NCI-H2107 (cell line): ENCODE data around the gene KLF15.

ENCODE experiments used
- DNase-seq: peaks from one replicate; lab custom pipeline; 2025; lab: John Stamatoyannopoulos, UW

KLF15 gene

GRCh38 chr3:126304704-126305103 is 52.5 kb downstream of the KLF15 start:
- no peak for DNase-seq

DNA sequence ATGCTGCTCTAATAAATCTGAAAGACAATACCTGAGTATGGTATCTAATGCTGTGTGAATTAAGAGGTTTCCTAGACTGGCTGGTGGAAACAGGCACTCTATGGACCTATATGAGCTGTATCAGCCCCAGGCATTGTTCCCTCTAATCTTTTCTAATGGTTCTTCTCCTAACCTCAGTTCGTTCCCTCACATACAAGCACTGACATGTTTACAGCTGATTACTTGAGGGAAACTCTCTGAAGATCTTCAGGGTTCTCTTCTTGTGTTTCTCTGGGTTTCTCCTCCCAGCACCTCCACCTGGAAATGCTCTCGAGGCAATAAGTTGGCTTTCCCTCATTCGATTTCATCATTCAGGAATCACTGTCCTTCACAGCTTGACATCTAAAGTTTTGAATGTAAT is 52.9 kb downstream of the KLF15 start:
- no peak for DNase-seq

DNA sequence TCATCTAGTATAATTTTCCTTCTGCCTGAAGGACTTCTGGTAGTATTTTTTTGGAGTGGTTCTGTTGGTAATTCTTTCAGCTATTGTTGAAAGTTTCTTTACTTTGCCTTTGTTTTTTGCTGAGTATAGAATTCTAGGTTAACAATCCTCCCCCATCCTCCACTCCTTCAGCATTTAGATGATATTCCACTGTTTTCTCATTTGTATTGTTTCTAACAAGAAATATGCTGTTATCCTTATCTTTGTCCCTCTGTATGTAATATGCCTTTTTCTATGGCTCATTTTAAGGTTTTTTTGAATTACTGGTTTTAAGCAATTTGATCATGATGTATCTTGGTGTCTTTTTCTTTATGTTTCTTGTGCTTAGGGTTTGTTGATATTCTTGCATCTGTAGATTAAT is 53.9 kb downstream of the KLF15 start:
- DNase-seq, result no peak

DNA sequence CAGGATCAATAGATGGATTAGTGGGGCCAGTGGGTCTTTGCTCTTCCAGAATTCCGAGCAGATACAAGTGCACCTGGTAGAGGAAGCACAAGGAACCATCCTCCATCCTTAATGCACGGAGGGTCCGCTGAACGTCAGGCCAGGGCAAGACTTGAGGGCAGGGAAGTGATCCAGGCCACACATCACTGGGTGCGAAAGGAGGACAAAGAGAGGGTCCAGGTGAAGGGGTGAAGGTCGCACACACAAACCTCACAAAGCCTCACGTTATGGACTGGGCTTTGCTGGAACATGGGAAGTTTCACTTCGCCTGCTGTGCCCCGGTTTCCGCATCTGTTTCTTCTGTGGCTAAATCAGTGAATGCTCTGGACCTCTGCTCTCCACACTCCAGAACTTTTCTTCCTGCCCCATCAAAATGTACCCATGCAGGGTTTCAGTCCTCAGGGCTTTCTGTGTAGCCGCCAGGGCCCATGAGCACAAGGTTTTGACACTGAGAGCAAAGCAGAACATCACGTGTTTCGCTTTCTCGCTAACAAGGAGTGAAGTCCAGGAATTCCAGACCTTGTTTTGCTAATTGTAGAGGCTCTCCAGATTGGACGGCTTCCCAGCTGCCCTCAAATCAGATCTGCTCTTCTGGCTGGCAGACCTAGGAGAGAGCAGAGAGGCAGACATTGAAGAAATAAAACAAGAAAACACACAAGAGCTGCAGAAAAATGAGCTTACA is 56.3 kb downstream of the KLF15 start:
- no peak for DNase-seq

DNA sequence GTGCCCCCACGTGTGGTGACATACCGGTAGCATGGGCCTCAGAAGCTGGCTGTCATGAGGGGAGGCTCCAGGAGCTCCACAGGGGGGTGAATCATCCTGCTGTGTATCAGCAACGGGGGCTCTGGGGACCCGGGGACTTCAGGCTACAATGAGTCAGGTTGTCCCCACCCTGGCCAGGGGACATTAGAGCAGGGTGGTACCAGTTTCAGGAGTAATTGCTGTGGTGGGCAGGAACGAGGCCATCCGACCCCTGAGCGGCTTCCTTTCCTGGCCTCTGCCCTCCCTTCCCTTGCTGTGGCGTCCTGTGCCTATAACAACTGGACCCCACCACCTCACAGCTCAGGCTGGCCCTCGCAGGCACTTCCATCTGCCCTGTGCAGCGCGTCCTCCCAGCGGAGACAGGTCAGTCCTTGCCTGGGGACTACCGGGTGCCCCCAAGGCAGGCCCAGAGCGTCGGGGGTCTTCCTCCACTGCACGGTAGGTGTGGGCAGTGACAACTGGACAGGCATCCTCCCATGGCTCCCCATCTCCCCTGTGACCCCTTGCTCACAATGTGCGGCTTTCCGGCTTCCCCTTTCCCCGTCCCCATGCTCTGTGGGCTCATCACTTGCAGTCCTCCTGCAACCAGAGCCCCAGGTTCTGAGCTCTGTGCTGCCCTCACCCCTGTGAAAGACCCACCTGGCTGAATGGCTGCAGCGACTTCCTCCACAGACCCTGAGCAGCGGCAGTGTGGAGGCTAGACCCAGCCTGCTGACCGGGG is 57.0 kb downstream of the KLF15 start:
- no peak for DNase-seq

- no peak for DNase-seq
Measured at GRCh38 chr3:126295407-126295939, 61.7 kb downstream of the KLF15 start.

DNA sequence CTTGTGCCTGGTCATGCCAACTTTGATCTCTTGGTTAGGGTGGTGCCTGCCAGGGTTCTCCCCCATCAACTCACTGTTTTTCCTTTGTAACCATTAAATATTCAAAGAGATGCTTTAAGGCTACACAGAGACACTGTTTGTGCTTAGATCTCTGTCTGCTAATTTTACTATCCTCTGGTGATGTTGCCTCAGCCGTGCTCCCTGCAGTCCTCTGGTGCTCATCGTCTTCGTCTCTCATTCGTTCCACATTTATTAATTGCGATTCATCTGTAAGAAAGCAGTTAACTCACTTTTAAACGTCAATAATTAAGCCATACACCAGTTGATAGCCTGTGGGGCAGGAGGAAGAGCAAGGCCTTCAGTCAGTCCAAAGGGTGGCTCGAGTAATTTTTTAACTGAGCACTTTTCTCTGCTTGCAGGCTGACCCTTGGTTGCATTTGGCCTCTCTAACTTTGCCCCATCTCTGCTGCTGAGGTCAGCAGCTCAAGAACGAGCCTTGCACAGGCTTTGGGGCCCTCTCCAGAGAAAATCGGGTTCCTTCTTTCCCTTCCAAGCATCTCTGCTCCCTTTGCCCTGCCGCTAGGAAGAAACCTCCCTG is 62.9 kb downstream of the KLF15 start:
- no peak for DNase-seq

GRCh38 chr3:126293370-126294082 is 63.7 kb downstream of the KLF15 start:
- DNase-seq, result no peak
